ENCODE data around the gene IL20. TPM values are rescaled to one million over a fixed set of nuclear protein-coding genes. Genes with fewer than 3 reads are reported as not detected.

IL20 gene
- total and polyA plus RNA-seq, 4 donors = 0.11 to 0.12 TPM; not detected in 2

GRCh38 chr1:206880314-206880713 is 14.9 kb downstream of the IL20 start:
- DNase-seq (no peak), ATAC-seq (ENCODE audit: insufficient read depth, low FRiP score) (no peak)
- H3K4me1 ChIP-seq (ENCODE audit: control insufficient read depth in 5 of 5, insufficient read depth in 5 of 5, low read length in 5 of 5) = no peaks in the 10 kb centered on the region
- no peaks in the 10 kb centered on the region for H3K36me3 ChIP-seq (ENCODE audit: control insufficient read depth in 4 of 4, insufficient read depth in 4 of 4, low read length in 4 of 4)
- no peak overlapping the region for H3K4me3 ChIP-seq
- WGBS, 2 donors = 88 to 95% methylated on average over 3 of the region's 3 CpGs
- TF ChIP-seq CTCF (IDR thresholded peaks at IDR 0.05; ENCODE audit: control extremely low read depth, extremely low read depth) = no peak
- H3K9me3 ChIP-seq (ENCODE audit: control insufficient read depth in 4 of 4, insufficient read depth in 3 of 4, low read length in 3 of 4) = peaks cover 1 to 13% (median 6%) of the 10 kb centered on the region in 4 donors
- no peaks in the 10 kb centered on the region for H3K27me3 ChIP-seq (ENCODE audit: control insufficient read depth in 3 of 3, insufficient read depth in 3 of 3, low read length in 2 of 3)
- H3K27ac ChIP-seq (ENCODE audit: low read depth in 1 of 2, low read length in 1 of 2) = no peak overlapping the region
- no peak overlapping the region for H3K9ac ChIP-seq (ENCODE audit: insufficient read depth in 1 of 2, low read length in 2 of 2)

- Histone ChIP-seq H3K27me3 (ENCODE audit: control insufficient read depth in 3 of 3, insufficient read depth in 3 of 3, low read length in 2 of 3) (no peaks in the 10 kb centered on the region), H3K4me1 (ENCODE audit: control insufficient read depth in 5 of 5, insufficient read depth in 5 of 5, low read length in 5 of 5) (no peaks in the 10 kb centered on the region), H3K36me3 (ENCODE audit: control insufficient read depth in 4 of 4, insufficient read depth in 4 of 4, low read length in 4 of 4) (no peaks in the 10 kb centered on the region), H3K9ac (ENCODE audit: insufficient read depth in 1 of 2, low read length in 2 of 2) (no peak overlapping the region), H3K4me3 (no peak overlapping the region), H3K9me3 (ENCODE audit: control insufficient read depth in 4 of 4, insufficient read depth in 3 of 4, low read length in 3 of 4) (peaks cover 0 to 9% (median 3%) of the 10 kb centered on the region in 4 donors), H3K27ac (ENCODE audit: low read depth in 1 of 2, low read length in 1 of 2) (no peak overlapping the region)
- WGBS, 2 donors = 76 to 88% methylated on average over 3 of the region's 3 CpGs
- no peak for TF ChIP-seq CTCF (IDR thresholded peaks at IDR 0.05; ENCODE audit: control extremely low read depth, extremely low read depth)
- ATAC-seq (ENCODE audit: insufficient read depth, low FRiP score) = no peak
- DNase-seq = no peak
Observed at GRCh38 chr1:206882555-206882954, 17.1 kb downstream of the IL20 start.

GRCh38 chr1:206883160-206883559 is 17.7 kb downstream of the IL20 start:
- no peak for DNase-seq
- WGBS, 2 donors = 95 to 97% methylated on average over 1 of the region's 1 CpG
- Histone ChIP-seq H3K4me1 (ENCODE audit: control insufficient read depth in 5 of 5, insufficient read depth in 5 of 5, low read length in 5 of 5) (no peaks in the 10 kb centered on the region), H3K36me3 (ENCODE audit: control insufficient read depth in 4 of 4, insufficient read depth in 4 of 4, low read length in 4 of 4) (no peaks in the 10 kb centered on the region), H3K9me3 (ENCODE audit: control insufficient read depth in 4 of 4, insufficient read depth in 3 of 4, low read length in 3 of 4) (peaks cover 0 to 5% (median 3%) of the 10 kb centered on the region in 4 donors), H3K27ac (ENCODE audit: low read depth in 1 of 2, low read length in 1 of 2) (no peak overlapping the region), H3K4me3 (no peak overlapping the region), H3K9ac (ENCODE audit: insufficient read depth in 1 of 2, low read length in 2 of 2) (no peak overlapping the region), H3K27me3 (ENCODE audit: control insufficient read depth in 3 of 3, insufficient read depth in 3 of 3, low read length in 2 of 3) (no peaks in the 10 kb centered on the region)
- no peak for TF ChIP-seq CTCF (IDR thresholded peaks at IDR 0.05; ENCODE audit: control extremely low read depth, extremely low read depth)
- no peak for ATAC-seq (ENCODE audit: insufficient read depth, low FRiP score)

- no peak for TF ChIP-seq CTCF (IDR thresholded peaks at IDR 0.05; ENCODE audit: control extremely low read depth, extremely low read depth)
- Histone ChIP-seq H3K36me3 (ENCODE audit: control insufficient read depth in 4 of 4, insufficient read depth in 4 of 4, low read length in 4 of 4) (no peaks in the 10 kb centered on the region), H3K9ac (ENCODE audit: insufficient read depth in 1 of 2, low read length in 2 of 2) (no peak overlapping the region), H3K4me1 (ENCODE audit: control insufficient read depth in 5 of 5, insufficient read depth in 5 of 5, low read length in 5 of 5) (no peaks in the 10 kb centered on the region), H3K27ac (ENCODE audit: low read depth in 1 of 2, low read length in 1 of 2) (no peak overlapping the region), H3K9me3 (ENCODE audit: control insufficient read depth in 4 of 4, insufficient read depth in 3 of 4, low read length in 3 of 4) (no peaks in the 10 kb centered on the region), H3K4me3 (no peak overlapping the region), H3K27me3 (ENCODE audit: control insufficient read depth in 3 of 3, insufficient read depth in 3 of 3, low read length in 2 of 3) (no peaks in the 10 kb centered on the region)
- ATAC-seq (ENCODE audit: insufficient read depth, low FRiP score) = no peak
- 92 to 93% methylated on average over 2 of the region's 2 CpGs for WGBS, 2 donors
- DNase-seq = no peak
Observed at GRCh38 chr1:206883876-206884275, 18.5 kb downstream of the IL20 start.

All from lung (tissue), 12 donors.